ENCODE results near the gene FOSB.
"Not testable (repeated sequence)": the region's sequence is repeated elsewhere in the genome, so short reads cannot be mapped to it uniquely, and the experiment has no call there.

The FOSB gene

DNA sequence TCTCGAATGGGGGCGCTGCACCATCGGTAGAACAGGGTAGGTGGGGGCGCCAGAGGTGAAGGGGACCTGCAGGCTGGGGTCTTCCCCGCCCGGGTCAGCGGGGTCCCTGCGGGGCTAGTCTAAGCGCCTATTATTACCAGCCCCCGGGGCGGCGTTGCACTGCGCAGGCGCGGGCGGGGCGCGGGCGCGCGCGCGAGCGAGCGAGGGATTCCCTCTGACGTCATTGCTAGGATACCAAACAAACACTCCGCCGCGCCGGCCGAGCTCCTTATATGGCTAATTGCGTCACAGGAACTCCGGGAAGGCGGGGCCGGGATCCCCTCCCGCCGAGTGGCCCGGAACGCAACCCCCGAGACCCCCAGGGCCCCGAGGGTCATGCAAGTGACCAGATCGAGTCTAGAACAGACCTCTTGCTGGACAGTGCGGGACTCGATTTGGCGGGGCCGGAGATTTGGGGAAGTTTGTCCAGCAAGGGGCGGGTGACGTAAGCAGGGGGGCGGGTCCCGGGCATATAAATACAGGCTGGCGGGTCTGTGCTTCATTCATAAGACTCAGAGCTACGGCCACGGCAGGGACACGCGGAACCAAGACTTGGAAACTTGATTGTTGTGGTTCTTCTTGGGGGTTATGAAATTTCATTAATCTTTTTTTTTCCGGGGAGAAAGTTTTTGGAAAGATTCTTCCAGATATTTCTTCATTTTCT is at the start of gene FOSB:
Gene FOSB, plus strand, starts transcription at position 541 of the 703 bp plus-strand sequence. CDS start 591 bp downstream, outside the sequence.
- DNase-seq (ENCODE audit: low spot score): peak; percentile 96

DNA sequence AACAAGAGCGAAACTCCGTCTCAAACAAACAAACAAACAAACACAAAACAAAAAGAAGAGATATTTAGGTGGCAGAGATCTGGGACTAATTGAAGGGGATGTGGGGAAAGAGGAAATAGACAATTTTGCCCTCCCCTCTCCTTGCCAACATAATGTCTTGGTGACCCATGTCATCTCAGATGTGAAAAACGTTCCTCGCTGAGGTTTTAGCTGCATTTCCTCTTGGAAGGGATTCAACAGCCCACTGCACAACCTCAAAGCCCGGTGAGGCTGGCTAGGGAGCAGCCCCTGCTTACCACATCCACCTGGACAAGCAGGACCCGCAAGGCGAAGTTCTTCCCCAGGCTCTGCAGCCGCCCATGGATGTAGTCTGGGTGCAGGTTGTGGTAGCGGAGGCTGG is 49.0 kb upstream of the FOSB start:
- DNase-seq (ENCODE audit: low spot score): no peak

DNA sequence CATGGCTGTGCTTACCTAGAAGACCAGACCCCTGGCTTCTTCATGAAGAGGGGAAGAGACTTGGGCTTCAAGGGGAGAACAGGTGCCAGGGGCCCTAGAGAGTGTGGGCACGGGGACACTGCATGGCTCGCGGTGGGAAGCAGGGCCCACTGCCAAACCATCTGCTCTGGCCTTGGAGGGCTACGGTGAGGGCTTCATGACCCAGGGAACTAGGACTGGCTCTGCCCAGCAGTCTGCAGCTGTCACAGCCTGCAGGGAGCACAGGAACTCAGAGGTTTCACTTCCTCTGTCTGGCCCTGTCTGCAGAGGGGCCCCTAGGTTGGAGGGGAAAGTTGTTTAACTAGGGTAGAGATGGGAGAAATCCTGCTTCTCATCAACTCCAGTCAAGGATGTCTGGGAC is 48.4 kb upstream of the FOSB start:
- no peak for DNase-seq (ENCODE audit: low spot score)

DNA sequence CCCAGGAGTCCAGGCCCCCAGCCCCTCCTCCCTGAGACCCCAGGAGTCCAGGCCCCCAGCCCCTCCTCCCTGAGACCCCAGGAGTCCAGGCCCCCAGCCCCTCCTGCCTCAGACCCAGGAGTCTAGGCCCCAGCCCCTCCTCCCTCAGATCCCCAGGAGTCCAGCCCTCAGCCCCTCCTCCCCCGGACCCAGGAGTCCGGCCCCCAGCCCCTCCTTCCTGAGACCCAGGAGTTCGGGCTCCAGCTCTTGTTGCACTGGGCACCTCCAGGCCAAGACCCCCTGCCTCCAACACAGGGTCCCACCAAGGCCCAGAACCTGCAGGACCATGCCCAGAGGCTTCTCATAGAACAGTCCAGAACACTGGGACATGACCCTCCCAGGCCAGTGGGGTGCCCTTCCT is 47.9 kb upstream of the FOSB start:
- DNase-seq (ENCODE audit: low spot score): no peak

DNA sequence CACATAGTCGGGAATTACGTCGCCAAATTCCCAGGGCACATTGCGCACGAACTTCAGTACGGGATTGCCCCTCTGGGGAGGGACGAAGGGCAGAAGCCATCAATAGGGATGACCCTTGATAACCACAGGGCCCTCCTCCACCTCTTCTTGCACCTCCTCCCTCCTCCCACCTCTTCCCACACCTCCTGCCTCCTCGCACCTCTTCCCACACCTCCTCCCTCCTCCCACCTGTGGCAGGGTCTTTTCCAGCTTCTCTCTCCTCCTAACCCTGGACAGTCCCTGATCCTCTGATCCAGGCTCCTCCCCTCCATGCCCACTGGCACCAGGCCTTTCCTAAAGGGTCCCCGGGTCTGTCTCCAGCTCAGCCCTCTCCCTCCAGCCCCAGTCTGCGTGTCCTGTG is 47.4 kb upstream of the FOSB start:
- DNase-seq (ENCODE audit: low spot score): no peak

DNA sequence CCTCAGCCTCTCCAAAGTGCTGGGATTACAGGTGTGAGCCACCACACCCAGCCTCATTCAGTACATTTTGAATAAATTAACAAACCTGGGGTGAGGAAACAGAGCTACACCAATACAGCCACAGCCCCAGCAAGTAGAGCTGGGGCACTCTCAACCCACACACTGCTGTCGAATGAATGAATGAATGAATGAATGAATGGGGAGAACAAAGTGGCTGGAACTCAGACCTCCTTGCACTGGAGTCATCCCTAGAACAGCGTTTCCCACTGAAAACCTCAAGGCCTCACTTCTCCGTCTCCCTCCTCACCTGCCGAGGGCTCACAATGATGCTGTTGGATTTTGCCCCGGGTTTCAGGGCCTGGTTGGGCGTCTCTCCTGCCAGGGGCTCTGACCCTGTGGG is 46.9 kb upstream of the FOSB start:
- DNase-seq (ENCODE audit: low spot score): no peak

DNA sequence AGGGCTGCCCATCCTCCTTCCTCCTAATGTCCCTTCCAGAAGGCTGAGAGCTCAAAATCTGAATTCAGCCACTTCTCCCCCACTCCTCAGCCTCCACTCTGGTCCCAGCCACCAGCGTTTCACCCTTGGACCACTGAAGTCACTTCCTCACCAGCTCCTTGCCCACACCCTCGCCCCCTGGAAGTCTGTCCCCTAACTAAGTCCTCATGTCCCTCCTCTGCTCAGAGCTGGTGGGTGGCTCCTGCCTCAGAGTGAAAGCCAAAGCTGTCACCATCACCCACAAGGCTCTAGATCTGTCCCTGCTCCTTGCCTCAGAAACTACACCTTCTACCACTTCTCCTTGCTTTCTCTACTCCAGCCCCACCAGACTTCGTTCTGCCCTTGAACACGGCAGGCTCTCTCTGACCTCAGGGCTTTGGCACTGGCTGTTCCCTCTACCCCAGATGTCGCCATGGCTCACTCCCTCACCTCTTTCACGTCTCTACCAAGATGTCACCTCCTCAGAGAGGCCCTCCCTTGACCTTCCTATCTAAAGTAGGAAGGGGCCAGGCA is 45.8 kb upstream of the FOSB start:
- no peak for DNase-seq (ENCODE audit: low spot score)

DNA sequence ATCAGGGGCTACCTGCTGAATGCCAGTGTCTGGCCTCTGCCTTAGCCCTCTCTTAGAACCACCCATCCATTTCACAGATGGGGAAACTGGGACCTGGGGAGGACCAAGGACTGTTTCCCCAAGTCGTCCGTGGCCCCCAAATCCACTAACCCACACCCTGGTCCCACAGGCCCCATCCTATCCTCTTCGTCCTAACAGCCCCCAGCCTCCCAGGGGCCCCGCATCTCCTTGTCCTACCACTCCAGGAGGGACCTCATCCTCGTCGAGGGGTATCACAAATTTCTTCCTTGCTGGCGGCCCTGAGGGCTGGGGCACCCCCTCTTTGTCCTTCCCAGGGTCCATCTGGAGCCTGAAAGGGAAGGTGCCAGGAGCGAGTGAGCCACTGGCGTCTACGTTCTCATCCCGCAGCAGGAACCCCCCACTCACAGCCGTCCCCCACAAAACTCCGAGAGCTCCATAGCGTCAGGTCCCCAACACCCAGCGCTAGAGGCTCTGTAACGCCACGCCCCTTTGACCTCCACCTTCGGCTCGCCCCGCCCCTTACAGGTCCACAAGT is 44.7 kb upstream of the FOSB start:
- no peak for DNase-seq (ENCODE audit: low spot score)

DNA sequence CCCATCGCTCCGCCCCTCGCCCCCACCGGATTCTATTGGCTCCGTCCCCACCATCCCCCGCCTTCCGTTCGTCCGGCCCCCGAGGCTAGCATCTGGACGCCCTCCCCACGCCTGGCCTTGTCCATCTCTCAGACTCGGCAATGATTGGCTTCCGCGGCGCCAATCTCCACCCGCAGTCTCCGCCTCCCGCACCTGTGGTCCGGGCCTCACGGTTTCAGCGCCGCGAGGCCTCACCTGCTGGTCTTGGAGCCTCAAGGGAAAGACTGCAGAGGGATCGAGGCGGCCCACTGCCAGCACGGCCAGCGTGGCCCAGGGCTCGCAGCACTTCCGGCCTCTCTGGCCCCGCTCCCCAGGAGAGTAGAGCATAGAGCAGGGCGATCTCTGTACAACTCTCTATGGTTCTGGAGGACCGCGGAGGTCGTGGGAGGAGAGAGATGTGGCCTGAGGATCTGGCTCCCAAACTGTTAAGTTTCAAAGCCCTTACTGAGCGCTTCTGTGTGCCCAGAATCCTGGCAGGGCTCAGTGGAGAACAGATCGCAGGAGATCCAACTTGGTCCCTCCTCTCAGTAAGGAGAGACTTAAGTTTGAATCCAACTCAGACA is 44.1 kb upstream of the FOSB start, which contains the start of gene ERCC1:
Gene ERCC1, minus strand, starts transcription at position 329 of the 602 bp plus-strand sequence. CDS start 543 bp downstream, outside the sequence.
- DNase-seq (ENCODE audit: low spot score): peak; percentile 98

DNA sequence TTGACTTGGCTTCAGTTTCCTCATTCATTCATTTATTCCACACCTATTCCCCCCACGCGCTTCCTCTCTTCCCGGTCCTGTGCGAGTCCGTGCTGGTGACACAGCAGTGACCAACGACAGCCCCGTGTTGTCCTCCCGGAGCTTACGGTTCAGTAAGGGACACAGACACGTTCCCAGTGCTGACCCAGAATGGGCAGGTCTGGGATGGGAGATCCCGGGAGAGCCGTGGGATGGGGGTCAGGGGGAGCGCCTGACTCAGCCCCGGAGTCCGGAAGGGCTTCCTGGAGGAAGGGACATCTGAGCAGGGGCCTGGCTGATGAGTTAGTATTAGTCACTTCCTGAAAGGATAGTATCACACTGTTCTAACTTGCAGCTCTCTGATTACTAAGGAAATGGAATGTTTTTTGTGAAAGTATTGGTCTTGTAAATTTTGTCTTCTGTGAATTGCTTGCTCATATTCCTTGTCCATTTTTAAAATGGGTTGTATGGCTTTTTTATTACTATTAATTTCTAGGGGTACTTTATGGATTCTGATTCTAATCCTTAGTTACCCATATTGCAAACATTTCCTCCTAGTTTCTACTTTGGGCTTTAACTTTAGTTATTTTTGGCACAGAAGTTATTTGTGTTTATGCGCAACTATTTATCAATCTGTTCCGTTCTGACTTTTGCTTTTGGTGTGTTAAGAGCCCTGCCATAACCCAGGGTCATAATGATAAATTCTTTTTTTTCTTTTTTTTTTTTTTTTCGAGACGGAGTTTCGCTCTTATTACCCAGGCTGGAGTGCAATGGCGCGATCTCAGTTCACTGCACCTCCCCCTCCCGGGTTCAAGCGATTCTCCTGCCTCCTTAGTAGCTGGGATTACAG is 43.4 kb upstream of the FOSB start:
- peak; percentile 95 for DNase-seq (ENCODE audit: low spot score)

DNA sequence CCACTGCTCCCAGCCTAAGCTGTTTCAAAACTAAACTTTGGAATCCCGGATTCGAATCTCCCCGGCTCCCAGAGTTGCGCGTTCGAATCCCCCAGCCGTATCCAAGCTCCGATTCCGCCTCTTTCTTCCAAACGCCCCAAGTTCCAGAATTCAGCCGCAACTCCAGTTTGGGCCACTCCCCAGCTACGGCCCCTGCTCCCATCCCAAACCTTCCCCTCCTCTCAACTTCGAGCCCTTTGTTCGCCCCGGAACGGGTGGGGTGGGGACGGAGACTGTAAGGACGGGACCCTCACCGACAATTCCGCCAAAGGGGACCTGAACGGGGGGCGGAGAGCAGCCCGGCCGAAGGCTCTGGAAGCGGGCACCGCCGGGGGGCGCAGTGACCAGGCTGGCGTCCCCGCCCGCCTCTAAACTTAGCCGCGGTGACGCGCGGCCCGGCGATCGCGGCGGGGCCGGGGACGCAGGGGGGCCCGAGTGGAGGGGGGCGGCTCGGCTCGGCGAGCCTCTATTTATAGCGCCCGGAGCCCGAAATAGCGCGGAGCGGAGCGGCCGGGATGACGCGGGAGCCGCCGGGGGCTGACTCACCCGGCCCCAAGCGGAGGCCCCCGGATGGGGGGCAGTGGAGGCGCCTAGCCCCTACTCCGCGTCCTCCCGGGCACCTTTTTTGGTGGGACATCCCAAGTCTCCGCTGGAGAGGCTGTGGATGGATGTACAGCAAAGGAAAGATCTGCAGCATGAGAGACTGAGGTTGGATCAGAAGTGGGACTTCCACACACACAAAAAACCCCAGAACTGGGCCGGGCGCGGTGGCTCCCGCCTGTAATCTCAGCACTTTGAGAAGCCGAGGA is 39.2 kb upstream of the FOSB start:
- DNase-seq (ENCODE audit: low spot score): no peak

DNA sequence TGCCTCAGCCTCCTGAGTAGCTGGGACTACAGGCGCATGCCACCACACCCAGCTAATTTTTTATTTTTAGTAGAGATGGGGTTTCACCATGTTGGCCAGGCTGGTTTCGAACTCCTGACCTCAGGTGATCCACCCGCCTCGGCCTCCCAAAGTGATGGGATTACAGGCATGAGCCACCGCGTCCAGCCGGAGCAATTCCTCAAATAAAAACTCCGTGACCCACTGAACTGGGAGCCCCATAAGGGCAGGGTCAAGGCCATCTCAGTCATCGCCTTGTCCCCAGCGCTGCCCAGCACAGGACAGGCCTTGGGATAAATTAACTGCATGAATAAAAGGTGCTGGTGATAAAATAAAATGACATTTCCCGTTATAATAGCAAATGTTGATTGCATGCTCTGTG is 37.9 kb upstream of the FOSB start:
- not testable (repeated sequence) for DNase-seq (ENCODE audit: low spot score)

DNA sequence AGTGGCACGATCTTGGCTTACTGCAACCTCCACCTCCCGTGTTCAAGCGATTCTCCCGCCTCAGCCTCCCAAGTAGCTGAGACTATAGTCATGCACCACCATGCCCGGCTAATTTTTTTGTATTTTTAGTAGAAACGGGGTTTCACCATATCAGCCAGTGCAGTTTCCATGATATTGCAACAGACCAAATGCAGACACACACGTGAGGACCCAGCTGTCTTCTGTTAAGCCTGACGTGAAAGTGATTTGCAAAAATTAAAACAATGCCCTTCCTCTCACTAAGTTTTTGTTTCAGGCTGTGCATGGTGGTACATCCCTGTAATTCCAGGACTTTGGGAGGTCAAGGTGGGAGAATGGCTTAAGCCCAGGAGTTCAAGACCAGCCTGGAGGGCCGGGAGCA is 36.8 kb upstream of the FOSB start:
- DNase-seq (ENCODE audit: low spot score): not testable (repeated sequence)

DNA sequence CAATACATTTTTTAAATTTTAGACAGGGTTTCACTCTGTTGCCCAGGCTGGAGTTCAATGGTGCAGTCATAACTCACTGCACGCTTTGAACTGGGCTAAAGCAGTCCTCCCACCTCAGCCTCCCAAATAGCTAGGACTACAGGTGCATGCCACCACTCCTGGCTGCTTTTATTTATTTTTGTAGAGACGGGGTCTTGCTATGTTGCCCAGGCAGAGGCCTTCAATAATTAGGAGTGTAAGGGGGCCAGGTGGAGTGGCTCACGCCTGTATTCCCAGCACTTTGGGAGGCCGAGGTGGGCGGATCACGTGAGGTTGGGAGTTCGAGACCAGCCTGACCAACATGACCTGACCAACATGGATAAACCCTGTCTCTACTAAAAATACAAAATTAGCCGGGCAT is 35.3 kb upstream of the FOSB start:
- DNase-seq (ENCODE audit: low spot score): not testable (repeated sequence)

DNA sequence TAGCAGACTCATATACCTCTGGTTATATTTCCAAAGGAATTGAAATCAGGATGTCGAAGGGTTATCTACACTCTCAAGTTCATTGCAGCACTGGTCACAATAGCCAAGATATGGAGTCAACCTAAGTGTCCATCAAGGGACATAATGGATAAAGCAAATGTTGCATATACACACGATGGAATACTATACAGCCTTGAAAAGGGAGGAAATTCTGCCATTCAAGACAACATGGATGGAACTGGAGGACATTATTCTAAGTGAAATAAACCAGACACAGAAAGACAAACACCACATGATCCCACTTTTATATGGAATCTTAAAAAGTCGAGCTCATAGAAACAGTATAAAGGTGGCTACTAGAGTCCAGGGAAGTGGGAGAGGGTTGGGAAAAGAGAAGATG is 30.5 kb upstream of the FOSB start:
- DNase-seq (ENCODE audit: low spot score): no peak

DNA sequence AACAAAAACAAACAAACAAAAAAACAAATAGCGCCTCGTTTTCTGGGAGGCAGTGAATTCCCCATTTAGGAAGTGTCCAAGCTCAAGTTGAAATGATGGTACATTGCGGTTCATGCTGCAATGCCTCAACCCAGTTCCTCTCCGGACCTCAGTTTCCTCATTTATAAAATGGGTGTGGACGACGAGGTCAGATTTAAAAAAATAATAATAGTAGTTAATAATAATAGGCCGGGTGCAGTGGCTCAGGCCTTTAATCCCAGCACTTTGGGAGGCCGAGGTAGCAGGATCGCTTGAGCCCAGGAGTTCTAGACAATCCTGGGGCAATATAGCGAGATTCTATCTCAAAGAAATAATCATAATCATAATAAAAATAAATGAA is 28.6 kb upstream of the FOSB start:
- no peak for DNase-seq (ENCODE audit: low spot score)

DNA sequence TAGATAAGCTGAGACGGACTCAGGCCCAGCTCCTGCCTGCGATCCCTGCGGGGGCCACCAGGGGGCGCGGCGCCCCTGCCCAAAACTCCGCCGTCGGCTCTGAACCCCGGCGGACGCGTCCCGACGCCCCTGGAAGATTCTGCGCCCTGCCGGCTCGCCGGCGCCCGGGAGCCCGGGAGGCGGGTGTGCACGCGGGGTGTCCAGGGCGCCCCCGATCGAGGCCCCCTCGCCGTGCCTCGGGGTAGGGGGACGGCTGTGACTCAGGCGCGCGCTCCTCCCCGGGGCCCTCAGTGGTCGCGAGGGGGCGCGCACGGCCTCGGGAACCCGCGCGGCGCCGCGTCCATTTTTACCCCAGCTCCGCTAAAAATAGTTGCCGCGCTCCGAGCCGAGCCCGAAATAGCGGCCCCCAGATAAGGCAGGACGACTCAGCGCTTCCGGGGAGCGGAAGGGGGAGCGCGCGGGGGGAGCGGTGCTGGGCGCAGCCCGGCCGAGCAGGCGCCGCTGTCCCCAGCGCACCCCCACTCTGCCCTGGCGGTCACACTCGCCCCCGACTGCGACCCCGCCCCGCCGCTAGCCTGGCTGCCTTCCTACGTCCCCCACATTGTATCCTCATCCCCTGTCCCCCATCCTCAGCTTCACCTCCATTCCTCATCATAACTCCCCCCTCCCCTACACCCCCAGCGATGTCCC is 28.1 kb upstream of the FOSB start:
- DNase-seq (ENCODE audit: low spot score): peak; percentile 52

DNA sequence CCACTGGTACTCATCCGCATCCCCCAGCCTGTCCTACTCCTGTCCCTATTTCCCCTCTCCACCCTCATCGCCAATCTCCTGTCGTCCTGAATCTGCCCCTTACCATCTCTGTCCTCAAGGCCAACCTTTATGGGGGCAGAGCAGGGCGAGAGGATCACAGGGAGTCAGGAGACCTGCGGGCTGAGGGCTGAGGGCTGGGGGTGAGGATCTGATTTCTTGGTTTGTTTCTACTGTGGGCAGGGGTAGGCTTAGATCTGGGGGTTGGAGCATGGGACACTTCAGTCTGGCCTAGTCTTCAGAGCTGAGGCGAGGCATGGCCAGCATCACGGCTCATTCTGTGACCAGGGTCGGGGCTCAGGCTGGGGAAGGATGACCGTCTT is 27.5 kb upstream of the FOSB start:
- no peak for DNase-seq (ENCODE audit: low spot score)

DNA sequence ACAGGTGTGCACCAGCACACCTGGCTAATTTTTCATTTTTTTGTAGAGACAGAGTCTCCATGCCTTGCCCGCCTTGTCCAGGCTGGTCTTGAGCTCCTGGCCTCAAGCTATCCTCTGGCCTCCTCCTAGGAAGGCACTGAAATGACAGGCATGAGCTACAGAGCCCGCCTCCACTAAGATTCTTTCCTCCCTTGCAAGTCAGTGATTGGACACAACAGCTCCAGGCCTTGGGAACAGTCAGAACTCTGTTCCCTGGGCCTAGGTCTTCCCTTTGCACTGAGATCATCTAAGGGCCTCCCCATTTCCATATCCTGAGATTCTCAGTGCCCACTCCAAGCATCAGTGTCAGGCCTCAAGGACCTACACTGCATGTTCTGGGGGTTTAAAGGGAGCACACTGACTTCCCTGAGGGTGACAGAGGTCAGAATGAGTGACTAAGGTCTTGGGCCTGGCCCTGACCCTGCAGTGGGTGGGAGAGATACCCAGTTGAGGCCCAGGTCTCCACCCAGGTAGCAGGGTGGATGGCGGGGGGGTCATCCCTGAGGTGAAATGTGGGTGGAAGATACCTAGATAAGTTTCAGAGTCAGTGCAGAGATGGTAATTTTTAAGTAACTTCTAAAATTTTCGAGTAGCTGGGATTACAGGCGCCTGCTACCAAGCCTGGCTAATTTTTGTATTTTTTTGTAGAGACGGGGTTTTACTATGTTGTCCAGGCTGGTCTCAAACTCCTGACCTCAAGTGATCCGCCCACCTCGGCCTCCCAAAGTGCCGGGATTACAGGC is 26.7 kb upstream of the FOSB start:
- peak; percentile 45 for DNase-seq (ENCODE audit: low spot score)

DNA sequence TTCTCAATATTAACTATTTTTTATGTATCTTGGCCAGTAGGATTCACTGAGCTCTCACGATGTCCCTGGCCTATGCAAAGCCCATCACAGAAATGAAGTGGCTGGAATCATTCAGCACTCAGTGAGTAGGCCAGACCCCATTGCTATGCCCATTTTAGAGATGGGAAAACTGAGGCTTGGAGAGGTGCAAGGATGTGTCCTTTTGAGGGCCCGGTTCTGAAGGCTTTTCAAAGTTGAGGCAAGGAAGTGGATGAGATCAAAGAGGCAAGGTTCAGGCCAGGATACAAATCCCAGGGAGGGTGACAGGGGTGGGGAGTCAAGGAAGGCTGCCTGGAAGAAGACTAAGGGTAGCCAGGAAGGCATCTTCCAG is 25.4 kb upstream of the FOSB start:
- DNase-seq (ENCODE audit: low spot score): no peak
